G401.6 (cell line): Measurements from ENCODE around the gene RPIA.
A peak's percentile ranks its signal among the peaks of the same experiment; 100 is the strongest.
"Not testable (repeated sequence)": the region's sequence is repeated elsewhere in the genome, so short reads cannot be mapped to it uniquely, and the experiment has no call there.

Experiments
- FAIRE-seq: peaks from 2 replicates; lab custom pipeline; 2012; peaks lifted over from hg19 to GRCh38; lab: Jason Lieb, UNC

RPIA gene

DNA sequence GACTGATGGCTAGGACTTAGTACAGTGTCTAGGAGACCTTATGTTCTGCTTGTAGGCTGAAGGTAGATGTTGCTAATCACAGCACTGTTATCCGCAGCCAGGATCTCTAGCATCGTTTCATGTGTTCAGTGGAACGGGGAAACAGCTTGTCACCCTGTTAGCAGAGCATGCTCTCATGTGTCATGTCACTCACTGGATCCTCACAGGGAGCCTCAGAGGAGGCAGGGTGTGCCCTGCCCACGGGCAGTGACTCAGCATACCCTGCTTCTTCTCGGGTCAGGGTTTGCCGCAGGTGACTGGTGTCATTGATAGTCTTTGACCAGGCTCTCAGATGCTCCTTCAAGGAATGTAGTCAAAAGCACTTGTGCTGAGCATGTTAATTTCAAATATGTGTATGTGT is 44.4 kb downstream of the RPIA start:
- FAIRE-seq, result no peak

DNA sequence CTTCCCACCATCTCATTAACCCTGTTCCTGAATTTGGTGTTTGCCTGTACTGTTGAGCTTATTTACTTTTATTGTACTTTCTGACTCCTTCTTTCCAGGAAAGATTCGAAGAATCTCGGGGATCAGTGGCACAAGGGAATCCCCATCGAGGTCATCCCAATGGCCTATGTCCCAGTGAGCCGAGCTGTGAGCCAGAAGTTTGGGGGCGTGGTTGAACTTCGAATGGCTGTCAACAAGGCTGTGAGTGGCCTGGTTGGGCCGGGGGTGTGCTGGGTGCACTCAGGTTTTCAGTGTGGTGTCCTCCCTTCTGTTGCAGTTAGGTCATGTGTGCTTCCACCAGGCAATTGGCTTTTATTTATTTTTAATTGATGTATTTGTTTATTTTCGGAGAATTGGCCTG is 45.0 kb downstream of the RPIA start:
- no peak for FAIRE-seq

DNA sequence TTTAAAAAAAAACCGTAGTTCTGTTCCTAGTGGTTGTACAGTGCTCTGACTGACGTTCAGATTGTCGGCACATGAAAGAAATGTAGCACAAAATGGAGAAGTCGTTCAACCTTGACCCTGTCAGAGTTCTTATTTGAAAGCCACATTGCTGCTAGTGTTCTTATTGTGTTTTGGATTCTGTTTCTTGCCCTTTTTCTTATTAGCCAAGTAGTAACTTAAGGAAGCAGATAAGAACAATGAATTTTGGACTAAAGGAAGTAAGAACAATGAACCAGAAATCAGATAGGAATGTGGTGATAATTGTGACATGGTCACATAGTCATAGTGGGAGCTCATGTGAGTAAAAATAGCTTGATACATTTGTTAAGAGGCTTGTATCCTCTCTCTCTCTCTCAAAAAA is 45.9 kb downstream of the RPIA start:
- no peak for FAIRE-seq

DNA sequence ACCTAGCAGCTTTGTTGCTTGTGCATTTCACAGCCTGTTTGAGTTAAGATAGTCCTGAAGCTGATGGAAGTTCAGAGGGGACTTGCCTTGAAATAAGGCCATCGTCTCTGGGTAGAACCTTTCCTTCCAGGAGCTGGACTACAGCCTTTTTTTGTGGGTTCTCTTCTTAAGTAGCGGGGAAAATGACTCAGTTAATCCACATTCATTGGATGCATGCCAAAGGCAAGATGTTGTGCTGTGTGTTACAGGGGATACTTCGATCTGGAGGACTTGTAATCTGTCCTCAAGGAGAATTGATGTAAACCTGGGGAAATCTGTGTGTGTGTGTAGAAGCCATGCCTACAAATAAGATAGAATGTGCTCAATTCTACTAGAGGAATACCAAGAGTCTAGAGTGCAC is 46.8 kb downstream of the RPIA start:
- FAIRE-seq, result no peak

DNA sequence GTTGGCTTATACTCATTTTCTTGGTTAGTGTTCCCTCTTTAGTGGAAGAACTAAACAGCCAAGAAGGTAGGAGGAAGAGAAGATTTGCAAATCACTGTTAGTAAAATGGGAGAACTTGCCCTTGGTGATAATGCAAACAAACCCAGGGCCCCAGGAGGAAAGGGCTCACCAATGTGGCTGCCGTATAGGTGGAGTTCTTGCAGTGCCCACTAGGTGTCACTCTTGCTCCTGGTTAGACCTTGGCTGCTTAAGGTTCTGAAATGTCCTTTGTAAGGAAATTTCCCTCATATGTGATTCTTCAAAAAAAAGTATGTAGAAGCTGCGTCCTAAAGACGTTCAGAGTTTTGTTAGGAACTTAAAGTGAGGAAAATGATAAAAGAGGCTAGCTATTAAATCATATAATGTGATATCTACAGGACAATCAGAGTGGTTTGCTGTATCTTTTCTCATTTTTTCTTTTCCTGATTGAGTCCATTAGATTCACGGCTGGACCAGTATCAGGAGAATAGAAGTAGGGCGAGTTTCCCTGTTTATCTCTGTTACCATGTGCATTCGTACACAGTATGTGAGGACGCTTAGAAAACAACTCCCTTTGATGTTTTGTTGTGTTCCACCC is 48.6 kb downstream of the RPIA start:
- peak; percentile 90 for FAIRE-seq

DNA sequence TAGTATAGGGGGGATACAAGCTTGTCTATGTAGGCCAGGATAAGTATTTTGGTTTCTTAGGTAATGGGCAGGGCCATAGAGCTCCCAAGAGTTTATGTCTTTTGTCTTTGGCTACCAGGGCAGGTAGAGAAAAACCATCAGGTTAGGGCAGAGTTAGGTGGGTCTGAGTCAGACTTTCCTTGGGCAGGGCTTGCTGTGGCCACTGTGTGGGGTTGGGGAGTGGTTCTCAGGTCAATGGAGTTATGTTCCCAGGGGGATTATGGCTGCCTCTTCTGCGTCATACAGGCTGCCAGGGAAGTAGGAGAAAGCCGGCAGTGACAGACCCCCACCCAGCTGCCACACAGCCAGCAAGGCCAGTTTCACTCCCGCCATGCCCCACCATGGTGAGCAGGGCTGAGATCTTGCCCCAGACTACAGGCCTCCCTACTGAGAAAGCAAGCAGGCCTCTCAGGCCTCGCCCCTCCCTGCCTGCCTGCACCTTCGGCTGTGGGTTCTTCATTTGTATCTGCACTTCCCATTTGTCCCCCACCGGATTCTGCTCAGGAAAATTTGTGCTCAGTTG is 55.5 kb downstream of the RPIA start:
- FAIRE-seq, result no peak

DNA sequence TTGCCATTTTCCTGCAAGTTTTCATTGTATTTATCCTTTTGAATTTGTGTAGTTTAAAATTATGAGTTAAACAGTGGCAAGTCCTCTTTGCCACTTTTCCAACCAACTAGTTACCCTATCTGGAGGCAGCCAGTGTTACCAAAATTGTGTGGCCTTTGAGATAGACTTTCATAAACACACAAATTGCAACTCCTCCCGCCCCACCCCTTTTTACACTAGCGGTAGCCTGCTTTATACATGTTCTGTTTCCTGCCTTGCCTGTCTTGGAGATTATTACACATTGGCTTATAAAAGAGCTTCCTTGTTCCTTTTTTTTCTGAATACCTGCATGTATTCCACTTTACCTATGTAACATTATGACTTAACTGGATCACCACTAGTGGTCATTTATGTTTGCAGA is 56.5 kb downstream of the RPIA start:
- no peak for FAIRE-seq

DNA sequence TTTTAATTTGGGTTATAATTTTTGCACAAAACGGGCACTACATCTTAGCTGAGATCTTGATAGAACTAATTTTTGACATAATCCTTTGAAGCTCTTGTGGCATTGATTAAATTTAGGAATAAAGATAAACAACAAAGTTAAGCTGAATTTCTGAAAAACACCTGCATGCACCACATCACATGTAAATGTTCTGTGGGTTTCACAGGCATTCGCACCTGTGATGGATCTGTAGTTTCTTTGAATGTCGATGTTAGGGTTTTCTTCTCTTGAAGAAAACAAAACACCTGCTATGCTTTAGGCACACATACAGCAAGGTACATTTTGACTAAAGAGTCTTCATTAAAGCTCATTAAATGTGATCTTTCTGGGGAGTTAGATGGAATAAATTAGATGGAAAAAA is 60.3 kb downstream of the RPIA start:
- no peak for FAIRE-seq

DNA sequence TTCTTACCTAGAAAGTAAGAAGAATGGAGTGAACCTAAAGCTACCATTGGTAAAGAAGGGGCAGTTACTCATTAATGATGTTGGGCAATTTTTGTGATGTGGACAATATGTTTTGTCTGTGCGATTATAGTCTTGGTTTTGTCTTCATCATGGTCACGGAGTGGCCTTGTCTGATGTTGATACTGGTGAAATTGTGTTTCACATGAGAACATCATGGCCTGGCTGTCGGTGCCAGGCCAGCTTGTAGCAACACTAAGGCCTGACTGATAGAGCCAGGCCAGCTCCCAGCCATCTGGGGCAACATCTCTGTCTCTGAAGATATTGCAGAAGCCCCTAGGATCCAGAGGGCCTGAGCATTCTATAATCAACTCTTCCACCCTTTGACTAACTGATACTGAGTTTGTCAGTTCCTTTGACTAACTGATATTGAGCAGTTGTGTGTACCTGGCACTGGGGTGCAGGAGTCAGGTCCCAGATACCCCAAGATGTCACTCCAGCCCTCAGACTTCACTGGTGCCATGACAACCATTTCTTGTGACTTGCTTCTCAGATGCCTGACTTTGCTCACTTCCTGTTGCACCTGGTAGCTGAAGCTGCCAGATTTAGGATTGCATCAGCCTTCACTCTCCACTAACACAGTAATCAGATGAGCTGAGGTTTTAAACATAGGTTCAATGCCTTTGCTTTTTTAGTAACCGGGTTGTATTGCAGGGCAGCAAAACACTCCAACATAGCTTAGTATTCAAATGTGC is 62.5 kb downstream of the RPIA start:
- FAIRE-seq, result no peak

DNA sequence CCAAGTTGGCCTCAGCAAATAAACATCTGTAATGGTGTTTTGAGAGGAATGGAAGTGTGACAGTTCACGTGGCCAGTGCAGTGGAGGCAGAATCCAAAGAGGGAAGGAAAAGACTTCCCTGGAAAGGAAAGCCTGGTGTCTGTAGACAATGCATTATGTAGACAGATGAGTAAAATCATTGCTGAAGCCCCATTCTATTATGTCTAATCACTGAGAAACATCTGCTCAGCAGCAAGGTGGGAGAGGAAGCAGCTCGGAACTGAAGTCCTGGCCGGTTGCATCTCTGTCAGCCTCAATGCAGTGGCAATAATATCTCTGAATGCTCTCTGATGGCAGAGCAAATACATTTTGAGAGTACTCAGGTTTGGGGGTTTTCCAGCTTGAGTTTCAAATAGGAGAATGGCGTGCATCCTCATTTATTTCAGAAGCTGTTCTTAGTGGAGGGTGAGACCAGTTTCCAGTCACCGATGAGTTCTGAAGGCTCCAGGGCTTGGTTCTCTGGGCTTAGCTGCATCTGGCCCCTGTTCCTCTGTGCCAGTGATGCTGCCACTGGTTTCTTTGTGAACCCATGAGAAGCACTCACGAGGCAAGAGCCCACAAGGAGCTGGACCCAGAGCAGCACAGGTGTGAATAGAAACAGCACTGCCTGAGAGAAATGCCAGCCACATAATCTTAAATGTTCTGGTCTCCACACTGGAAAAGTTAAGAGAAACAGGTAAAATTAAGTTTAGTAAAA is 63.3 kb downstream of the RPIA start:
- no peak for FAIRE-seq

DNA sequence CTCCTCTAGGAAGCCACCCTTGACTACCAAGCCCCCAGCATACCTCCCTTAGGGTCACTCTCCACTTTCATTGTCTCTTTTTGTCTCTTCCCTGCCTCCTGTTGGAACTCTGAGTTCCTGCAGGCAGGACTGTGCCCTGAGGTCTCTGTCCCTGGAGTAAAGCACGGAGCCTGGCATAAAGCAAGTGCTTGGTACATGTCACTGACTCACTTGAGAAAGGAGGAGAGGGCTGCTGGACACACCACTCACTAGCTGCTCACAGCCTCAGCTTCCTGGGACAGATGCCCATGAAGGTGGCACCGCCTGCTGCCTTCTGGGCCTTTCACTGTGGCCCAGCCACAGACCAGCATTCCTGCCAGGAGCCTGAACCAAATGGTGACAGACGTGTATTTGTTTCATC is 64.4 kb downstream of the RPIA start:
- FAIRE-seq, result no peak

DNA sequence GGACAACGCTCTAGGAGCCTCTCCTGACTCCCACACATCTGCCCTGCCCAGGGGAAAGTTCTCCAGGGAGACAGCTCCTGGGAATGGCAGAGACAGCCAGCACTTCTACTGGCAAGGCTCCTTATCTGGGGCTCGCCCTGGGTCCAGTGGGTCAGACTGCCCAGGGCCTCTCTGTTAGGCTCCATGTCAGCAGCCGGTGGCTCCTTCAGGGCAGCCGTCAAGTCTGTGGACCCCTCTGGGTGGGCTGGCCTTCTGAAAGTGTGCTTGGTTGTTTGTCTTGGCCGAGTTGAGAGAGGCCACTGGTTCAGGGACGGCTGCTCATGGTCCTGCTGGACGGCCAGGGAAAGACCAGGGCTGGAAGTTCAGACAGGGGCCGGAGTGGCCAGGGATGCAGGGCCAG is 65.6 kb downstream of the RPIA start:
- no peak for FAIRE-seq

DNA sequence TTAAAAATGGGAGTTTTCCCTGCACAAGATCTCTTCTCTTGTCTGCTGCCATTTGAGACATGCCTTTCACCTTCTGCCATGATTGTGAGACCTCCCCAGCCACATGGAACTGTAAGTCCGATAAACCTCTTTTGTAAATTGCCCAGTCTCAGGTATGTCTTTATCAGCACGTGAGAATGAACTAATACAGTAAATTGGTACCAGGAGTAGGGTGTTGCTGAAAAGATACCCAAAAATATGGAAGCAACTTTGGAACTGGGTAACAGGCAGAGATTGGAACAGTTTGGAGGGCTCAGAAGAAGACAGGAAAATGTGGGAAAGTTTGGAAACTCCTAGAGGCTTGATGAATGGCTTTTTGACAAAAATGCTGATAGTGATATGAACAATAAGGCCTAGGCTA is 67.2 kb downstream of the RPIA start:
- FAIRE-seq, result not testable (repeated sequence)

DNA sequence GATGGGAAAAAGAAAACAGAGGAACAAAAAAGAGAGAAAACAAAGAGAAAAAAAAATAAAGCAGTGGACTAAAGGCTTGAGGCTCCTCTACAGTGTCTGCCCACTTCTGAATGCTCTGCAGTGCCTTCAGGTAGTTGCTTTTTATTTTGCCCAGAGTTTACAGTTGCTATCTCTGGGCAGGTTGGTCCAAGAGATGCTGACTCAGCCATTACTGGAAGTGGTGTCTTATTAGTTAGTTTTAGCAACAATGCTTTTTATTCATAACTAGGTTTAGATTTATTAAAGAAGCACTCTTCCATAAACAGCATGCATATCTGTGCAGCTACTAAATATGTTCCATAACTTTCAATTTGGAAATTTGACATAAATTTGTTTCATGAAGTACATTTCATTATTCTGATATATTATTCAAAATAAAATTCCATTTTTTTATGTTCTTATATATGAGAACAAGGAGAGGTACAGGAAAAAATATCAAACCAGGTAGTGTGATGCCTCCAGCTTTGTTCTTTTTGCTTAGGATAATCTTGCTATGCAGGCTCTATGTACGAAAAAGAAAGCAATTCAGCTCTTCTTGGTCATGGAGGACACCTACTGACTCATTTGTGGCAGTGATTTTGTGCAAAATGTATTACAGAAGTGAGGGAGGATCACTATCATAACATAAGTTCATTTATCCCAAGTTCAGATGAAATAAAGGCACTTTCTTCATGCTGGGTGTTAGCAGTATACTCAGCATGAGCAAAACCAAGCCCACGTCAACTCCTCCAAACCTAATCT is 69.5 kb downstream of the RPIA start:
- FAIRE-seq, result no peak

DNA sequence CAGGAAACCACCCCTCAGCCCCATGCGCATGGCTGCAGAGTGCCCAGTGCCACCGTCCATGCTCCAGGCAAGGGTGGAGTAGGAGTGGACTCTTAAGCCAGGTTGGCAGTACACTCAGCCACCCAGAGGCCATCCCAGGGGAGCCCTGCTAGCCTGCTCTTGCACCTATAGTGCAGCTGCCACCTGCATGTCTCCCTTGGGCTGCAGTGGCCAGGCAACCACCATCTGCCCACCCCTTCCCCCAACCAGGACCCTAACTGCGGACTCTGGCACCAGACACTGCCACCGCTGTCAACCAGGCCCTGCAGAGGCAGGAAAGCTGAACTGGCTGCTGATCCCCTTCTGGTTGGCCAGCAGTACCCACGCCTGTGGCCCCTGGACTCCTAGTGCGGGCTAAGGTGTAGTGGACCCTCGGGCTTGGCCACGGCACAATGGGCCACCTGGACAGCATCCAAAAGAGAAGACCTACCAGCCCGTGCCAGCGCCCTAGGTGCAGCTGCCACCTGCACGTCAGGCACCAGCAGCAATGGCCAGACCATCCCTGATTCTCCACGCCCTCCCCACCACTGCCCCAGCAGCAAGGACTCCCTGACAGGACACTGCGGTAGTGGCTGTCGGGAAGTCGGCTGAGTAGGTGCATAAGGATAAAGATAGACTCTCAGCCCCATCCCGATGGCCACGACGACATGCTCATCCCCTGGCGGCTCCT is 72.8 kb downstream of the RPIA start:
- FAIRE-seq, result no peak

DNA sequence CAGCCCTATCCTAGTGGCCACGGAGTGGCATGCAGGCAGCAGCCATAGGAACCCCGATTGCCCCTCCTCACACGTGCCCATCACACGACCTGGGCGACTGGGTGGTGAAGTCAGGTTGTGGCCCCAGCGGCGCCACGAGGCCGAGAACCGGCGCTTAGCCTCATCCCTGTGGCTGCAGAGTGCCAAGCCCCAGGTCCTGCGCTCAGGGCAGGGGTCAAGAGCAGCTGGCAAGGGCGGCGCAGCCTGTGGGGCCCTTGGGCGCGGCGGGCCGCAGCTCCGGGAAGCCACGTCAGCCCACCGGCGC is 73.3 kb downstream of the RPIA start:
- FAIRE-seq, result no peak

DNA sequence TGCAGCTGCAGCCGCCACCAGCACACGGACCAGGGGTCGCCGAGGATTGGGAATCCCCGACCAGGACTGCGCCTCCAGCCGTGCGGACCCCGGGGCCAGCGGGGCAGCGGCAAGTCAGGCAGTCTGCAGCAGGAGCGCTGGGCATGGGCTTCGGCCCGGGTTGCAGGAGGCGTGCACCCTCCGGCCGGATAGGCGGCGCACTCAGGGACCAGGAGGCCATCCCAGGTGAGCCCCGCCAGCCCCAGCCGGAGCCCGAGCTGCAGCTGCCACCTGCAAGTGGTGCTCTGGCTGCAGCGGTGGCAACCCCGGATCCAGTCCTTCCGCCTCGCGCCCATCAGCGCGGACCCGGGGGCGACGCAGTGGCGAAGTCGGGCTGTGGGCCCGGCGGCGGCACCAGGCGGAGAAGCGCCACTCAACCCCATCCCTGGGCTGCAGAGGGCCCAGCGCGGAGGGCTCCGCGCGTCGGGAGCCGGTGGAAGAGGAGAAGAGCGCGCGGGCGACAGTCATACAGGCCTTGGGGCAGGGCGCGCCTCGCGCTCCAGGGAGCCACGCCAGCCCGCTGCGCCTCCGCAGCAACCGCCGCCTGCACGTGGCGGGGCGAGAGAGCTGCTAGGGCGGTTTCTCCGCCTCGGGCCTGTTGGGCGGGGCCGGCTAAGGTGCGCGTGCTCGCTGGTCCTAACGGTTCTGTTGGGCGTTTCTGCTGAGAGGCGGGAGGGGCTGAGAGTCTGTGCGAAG is 73.8 kb downstream of the RPIA start:
- no peak for FAIRE-seq

DNA sequence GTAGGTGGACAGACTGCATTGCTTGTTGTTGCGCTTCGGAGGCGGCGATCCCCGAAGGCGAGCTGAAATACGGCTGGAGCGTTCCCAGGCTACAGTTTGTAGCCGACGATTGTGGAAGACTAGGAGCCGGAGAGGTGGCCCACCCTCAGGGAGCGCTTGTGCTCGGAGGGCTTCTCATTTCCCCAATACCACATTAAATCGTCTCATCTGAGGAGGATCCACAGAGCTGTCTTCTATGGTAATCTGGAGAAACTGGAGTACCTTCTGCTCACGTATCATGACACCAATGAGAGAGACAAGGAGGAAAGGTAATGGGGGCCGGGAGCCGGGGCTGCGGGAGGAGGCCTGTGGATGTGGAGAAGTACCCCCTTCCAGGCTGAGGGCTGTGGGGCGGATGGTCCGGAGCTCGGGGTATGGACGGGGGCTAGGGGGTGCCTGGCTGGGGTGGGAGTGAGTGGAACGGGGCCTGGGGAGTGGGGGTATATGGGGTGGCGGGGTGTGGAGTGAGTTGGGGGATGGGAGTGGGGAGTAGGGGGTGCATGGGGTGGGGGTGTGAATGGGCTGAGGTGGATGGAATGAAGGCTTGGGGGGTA is 74.5 kb downstream of the RPIA start:
- not testable (repeated sequence) for FAIRE-seq

DNA sequence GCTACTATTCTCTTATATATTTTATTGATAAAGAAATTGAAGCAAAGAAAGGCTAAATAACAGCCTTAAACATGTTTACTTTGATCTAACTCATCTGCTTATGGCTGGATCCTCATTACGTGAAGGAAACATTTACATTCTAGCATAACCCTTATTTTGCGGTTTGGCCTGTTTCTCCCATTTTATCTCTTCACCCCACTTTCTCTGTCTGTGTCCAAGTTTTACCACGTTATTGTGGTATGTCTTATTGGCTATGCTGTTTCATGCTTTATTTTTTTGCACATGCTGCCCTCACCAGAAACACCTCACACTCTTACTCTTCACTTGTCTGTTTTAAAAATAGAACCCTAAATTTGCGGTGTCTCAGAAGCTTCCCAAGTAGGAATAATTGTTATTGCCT is 78.5 kb downstream of the RPIA start:
- FAIRE-seq, result no peak

DNA sequence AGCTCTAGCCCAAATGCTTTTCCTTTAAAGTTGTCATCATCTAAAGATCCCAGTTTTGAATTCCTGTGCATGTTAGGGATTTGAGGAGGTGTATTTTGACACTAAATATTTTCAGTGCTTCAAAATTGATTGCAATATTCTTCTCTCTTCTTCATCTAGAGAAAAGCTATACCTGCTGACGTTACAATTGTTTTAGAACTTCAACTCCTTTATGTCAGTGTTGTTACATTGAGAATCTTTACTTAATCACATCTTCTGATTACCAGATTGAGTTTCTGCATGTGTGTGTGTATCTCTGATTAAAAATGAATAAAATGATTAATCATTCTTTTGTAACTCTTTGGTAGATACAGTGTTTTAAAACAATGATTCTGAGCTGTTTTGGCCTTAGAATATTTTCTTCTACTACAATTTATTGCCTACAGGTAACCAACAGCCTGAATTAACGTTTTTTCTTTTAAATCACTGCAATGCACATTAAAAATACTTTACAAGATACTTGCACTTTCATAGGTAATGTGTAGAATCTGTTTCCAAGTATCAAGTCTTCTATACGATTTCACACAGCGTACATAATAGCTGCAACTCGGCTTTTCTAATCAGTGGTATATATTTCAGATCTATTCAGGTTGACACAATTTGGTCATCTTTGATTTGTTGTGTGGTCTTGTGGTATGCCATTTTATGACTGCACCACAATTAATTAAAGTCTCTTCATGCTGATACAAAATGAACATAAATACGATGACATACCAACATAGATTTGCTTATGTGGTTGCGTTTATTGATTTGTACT is 82.0 kb downstream of the RPIA start:
- FAIRE-seq, result not testable (repeated sequence)
